ENCODE data around the gene RHPN2. TPM values are rescaled to one million over a fixed set of nuclear protein-coding genes. Genes with fewer than 3 reads are reported as not detected.
"Not testable (repeated sequence)": the region's sequence is repeated elsewhere in the genome, so short reads cannot be mapped to it uniquely, and the experiment has no call there.

Gene RHPN2
- total RNA-seq, 4 donors from 2014 or later, result 5.7 to 24.0 (median 14.1) TPM

GRCh38 chr19:33000910-33001309 lies 63.8 kb downstream of the RHPN2 start:
- ATAC-seq (ENCODE audit: low FRiP score) (no peak), DNase-seq (ENCODE audit: low spot score) (no peak)
- no peak for TF ChIP-seq CTCF (IDR thresholded peaks at IDR 0.05)

GRCh38 chr19:33000510-33000909 lies 64.2 kb downstream of the RHPN2 start:
- no peak for TF ChIP-seq CTCF (IDR thresholded peaks at IDR 0.05)
- DNase-seq (ENCODE audit: low spot score), result no peak
- ATAC-seq (ENCODE audit: low FRiP score), result no peak

GRCh38 chr19:32998722-32999121 lies 66.0 kb downstream of the RHPN2 start:
- TF ChIP-seq CTCF (IDR thresholded peaks at IDR 0.05), result no peak
- ATAC-seq (ENCODE audit: low FRiP score) (no peak), DNase-seq (ENCODE audit: low spot score) (no peak)

- no peak for TF ChIP-seq CTCF (IDR thresholded peaks at IDR 0.05)
- DNase-seq (ENCODE audit: low spot score) (no peak), ATAC-seq (ENCODE audit: low FRiP score) (no peak)
These were observed 66.9 kb downstream of the RHPN2 start for GRCh38 chr19:32997716-32998355.

- ATAC-seq (ENCODE audit: low FRiP score); DNase-seq (ENCODE audit: low spot score): not testable (repeated sequence)
These were observed 67.6 kb downstream of the RHPN2 start for GRCh38 chr19:32997061-32997464.

- not testable (repeated sequence) for DNase-seq (ENCODE audit: low spot score); ATAC-seq (ENCODE audit: low FRiP score)
These were observed 68.7 kb downstream of the RHPN2 start for GRCh38 chr19:32995966-32996365.

- DNase-seq (ENCODE audit: low spot score) (no peak), ATAC-seq (ENCODE audit: low FRiP score) (no peak)
- no peak for TF ChIP-seq CTCF (IDR thresholded peaks at IDR 0.05)
These were observed 76.0 kb downstream of the RHPN2 start for GRCh38 chr19:32988724-32989123.

GRCh38 chr19:32988254-32988653 lies 76.4 kb downstream of the RHPN2 start:
- not testable (repeated sequence) for DNase-seq (ENCODE audit: low spot score); ATAC-seq (ENCODE audit: low FRiP score)

GRCh38 chr19:32982488-32982887 lies 82.2 kb downstream of the RHPN2 start:
- ATAC-seq (ENCODE audit: low FRiP score); DNase-seq (ENCODE audit: low spot score): not testable (repeated sequence)

GRCh38 chr19:32979807-32980206 lies 84.9 kb downstream of the RHPN2 start:
- ATAC-seq (ENCODE audit: low FRiP score); DNase-seq (ENCODE audit: low spot score): not testable (repeated sequence)

GRCh38 chr19:32977813-32978212 lies 86.9 kb downstream of the RHPN2 start:
- not testable (repeated sequence) for DNase-seq (ENCODE audit: low spot score); ATAC-seq (ENCODE audit: low FRiP score)

Data from omental fat pad (tissue), 4 donors.